ENCODE measurements around the gene DGKZ.

GRCh38 chr11:46315033-46315738 is 32.1 kb upstream of the DGKZ start:
- TF ChIP-seq, protein P1, sequence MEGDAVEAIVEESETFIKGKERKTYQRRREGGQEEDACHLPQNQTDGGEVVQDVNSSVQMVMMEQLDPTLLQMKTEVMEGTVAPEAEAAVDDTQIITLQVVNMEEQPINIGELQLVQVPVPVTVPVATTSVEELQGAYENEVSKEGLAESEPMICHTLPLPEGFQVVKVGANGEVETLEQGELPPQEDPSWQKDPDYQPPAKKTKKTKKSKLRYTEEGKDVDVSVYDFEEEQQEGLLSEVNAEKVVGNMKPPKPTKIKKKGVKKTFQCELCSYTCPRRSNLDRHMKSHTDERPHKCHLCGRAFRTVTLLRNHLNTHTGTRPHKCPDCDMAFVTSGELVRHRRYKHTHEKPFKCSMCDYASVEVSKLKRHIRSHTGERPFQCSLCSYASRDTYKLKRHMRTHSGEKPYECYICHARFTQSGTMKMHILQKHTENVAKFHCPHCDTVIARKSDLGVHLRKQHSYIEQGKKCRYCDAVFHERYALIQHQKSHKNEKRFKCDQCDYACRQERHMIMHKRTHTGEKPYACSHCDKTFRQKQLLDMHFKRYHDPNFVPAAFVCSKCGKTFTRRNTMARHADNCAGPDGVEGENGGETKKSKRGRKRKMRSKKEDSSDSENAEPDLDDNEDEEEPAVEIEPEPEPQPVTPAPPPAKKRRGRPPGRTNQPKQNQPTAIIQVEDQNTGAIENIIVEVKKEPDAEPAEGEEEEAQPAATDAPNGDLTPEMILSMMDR (IDR thresholded peaks at IDR 0.05): peak; percentile 72 to 91 (median 86)
- no peak for TF ChIP-seq POLR2A (IDR thresholded peaks at IDR 0.05)
